ENCODE measurements around the gene WIPF2.

DNA sequence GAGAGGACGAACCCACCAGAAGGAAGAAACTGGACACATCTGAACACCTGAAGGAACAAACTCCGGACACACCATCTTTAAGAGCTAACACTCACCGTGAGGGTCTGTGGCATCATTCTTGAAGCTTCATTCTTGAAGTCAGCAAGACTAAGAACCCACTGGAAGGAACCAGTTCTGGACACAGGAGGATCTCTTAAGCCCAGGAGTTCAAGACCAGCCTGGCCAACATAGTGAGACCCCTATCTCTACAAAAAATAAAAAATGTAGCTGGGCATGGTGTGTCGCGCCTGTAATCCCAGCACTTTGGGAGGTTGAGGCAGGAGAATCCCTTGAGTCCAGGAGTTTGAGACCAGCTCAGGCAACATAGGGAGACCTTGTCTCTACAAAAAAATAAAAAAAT is 20.5 kb upstream of the WIPF2 start:
- TF ChIP-seq, protein P1, sequence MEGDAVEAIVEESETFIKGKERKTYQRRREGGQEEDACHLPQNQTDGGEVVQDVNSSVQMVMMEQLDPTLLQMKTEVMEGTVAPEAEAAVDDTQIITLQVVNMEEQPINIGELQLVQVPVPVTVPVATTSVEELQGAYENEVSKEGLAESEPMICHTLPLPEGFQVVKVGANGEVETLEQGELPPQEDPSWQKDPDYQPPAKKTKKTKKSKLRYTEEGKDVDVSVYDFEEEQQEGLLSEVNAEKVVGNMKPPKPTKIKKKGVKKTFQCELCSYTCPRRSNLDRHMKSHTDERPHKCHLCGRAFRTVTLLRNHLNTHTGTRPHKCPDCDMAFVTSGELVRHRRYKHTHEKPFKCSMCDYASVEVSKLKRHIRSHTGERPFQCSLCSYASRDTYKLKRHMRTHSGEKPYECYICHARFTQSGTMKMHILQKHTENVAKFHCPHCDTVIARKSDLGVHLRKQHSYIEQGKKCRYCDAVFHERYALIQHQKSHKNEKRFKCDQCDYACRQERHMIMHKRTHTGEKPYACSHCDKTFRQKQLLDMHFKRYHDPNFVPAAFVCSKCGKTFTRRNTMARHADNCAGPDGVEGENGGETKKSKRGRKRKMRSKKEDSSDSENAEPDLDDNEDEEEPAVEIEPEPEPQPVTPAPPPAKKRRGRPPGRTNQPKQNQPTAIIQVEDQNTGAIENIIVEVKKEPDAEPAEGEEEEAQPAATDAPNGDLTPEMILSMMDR (conservative IDR thresholded peaks at IDR 0.05; ENCODE audit: low read depth in 2 of 2), result no peak
- no peak for TF ChIP-seq JUNB (IDR thresholded peaks at IDR 0.05; ENCODE audit: unreplicated experiment)
- no peak for TF ChIP-seq POLR2AphosphoS5 (IDR thresholded peaks at IDR 0.05; ENCODE audit: low read depth)
- TF ChIP-seq EZH2 (IDR thresholded peaks at IDR 0.05; ENCODE audit: low read depth, unreplicated experiment), result no peak
- no peak for TF ChIP-seq CREB1 (CRISPR knock-in tag; IDR thresholded peaks at IDR 0.05; ENCODE audit: low read depth)
- no peak for TF ChIP-seq EZH2phosphoT487 (IDR thresholded peaks at IDR 0.05; ENCODE audit: unreplicated experiment)
- TF ChIP-seq, protein P2, sequence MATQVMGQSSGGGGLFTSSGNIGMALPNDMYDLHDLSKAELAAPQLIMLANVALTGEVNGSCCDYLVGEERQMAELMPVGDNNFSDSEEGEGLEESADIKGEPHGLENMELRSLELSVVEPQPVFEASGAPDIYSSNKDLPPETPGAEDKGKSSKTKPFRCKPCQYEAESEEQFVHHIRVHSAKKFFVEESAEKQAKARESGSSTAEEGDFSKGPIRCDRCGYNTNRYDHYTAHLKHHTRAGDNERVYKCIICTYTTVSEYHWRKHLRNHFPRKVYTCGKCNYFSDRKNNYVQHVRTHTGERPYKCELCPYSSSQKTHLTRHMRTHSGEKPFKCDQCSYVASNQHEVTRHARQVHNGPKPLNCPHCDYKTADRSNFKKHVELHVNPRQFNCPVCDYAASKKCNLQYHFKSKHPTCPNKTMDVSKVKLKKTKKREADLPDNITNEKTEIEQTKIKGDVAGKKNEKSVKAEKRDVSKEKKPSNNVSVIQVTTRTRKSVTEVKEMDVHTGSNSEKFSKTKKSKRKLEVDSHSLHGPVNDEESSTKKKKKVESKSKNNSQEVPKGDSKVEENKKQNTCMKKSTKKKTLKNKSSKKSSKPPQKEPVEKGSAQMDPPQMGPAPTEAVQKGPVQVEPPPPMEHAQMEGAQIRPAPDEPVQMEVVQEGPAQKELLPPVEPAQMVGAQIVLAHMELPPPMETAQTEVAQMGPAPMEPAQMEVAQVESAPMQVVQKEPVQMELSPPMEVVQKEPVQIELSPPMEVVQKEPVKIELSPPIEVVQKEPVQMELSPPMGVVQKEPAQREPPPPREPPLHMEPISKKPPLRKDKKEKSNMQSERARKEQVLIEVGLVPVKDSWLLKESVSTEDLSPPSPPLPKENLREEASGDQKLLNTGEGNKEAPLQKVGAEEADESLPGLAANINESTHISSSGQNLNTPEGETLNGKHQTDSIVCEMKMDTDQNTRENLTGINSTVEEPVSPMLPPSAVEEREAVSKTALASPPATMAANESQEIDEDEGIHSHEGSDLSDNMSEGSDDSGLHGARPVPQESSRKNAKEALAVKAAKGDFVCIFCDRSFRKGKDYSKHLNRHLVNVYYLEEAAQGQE (IDR thresholded peaks at IDR 0.05; ENCODE audit: unreplicated experiment), result no peak
- TF ChIP-seq, protein P3, sequence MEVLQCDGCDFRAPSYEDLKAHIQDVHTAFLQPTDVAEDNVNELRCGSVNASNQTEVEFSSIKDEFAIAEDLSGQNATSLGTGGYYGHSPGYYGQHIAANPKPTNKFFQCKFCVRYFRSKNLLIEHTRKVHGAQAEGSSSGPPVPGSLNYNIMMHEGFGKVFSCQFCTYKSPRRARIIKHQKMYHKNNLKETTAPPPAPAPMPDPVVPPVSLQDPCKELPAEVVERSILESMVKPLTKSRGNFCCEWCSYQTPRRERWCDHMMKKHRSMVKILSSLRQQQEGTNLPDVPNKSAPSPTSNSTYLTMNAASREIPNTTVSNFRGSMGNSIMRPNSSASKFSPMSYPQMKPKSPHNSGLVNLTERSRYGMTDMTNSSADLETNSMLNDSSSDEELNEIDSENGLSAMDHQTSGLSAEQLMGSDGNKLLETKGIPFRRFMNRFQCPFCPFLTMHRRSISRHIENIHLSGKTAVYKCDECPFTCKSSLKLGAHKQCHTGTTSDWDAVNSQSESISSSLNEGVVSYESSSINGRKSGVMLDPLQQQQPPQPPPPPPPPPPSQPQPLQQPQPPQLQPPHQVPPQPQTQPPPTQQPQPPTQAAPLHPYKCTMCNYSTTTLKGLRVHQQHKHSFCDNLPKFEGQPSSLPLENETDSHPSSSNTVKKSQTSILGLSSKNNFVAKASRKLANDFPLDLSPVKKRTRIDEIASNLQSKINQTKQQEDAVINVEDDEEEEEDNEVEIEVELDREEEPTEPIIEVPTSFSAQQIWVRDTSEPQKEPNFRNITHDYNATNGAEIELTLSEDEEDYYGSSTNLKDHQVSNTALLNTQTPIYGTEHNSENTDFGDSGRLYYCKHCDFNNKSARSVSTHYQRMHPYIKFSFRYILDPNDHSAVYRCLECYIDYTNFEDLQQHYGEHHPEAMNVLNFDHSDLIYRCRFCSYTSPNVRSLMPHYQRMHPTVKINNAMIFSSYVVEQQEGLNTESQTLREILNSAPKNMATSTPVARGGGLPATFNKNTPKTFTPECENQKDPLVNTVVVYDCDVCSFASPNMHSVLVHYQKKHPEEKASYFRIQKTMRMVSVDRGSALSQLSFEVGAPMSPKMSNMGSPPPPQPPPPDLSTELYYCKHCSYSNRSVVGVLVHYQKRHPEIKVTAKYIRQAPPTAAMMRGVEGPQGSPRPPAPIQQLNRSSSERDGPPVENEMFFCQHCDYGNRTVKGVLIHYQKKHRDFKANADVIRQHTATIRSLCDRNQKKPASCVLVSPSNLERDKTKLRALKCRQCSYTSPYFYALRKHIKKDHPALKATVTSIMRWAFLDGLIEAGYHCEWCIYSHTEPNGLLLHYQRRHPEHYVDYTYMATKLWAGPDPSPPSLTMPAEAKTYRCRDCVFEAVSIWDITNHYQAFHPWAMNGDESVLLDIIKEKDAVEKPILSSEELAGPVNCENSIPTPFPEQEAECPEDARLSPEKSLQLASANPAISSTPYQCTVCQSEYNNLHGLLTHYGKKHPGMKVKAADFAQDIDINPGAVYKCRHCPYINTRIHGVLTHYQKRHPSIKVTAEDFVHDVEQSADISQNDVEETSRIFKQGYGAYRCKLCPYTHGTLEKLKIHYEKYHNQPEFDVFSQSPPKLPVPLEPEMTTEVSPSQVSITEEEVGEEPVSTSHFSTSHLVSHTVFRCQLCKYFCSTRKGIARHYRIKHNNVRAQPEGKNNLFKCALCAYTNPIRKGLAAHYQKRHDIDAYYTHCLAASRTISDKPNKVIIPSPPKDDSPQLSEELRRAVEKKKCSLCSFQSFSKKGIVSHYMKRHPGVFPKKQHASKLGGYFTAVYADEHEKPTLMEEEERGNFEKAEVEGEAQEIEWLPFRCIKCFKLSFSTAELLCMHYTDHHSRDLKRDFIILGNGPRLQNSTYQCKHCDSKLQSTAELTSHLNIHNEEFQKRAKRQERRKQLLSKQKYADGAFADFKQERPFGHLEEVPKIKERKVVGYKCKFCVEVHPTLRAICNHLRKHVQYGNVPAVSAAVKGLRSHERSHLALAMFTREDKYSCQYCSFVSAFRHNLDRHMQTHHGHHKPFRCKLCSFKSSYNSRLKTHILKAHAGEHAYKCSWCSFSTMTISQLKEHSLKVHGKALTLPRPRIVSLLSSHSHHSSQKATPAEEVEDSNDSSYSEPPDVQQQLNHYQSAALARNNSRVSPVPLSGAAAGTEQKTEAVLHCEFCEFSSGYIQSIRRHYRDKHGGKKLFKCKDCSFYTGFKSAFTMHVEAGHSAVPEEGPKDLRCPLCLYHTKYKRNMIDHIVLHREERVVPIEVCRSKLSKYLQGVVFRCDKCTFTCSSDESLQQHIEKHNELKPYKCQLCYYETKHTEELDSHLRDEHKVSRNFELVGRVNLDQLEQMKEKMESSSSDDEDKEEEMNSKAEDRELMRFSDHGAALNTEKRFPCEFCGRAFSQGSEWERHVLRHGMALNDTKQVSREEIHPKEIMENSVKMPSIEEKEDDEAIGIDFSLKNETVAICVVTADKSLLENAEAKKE (CRISPR knock-in tag; IDR thresholded peaks at IDR 0.05), result no peak
- TF ChIP-seq NANOG (IDR thresholded peaks at IDR 0.05; ENCODE audit: borderline replicate concordance), result no peak
- no peak for TF ChIP-seq ZNF331 (CRISPR knock-in tag; IDR thresholded peaks at IDR 0.05; ENCODE audit: low read depth)
- TF ChIP-seq ZNF114 (CRISPR knock-in tag; IDR thresholded peaks at IDR 0.05), result no peak
